Left kidney (tissue), 2 donors: ENCODE data around the gene SPOCK1. TPM values are rescaled to one million over a fixed set of nuclear protein-coding genes. Genes with fewer than 3 reads are reported as not detected.
"Not testable (repeated sequence)": the region's sequence is repeated elsewhere in the genome, so short reads cannot be mapped to it uniquely, and the experiment has no call there.

Experiments used
- DNase-seq: peaks from one replicate; pipeline ENCODE4 v3.0.0-alpha.2; 2013
- polyA plus RNA-seq: library from polyadenylated mRNA; unstranded; fragments of 120-200 nt; gene quantifications from one replicate; pipeline ENCODE4 v1.2.1, GENCODE V29; 2013; ENCODE audit not compliant: insufficient read length

The SPOCK1 gene
- polyA plus RNA-seq, 1 donor: 7.9 TPM

DNA sequence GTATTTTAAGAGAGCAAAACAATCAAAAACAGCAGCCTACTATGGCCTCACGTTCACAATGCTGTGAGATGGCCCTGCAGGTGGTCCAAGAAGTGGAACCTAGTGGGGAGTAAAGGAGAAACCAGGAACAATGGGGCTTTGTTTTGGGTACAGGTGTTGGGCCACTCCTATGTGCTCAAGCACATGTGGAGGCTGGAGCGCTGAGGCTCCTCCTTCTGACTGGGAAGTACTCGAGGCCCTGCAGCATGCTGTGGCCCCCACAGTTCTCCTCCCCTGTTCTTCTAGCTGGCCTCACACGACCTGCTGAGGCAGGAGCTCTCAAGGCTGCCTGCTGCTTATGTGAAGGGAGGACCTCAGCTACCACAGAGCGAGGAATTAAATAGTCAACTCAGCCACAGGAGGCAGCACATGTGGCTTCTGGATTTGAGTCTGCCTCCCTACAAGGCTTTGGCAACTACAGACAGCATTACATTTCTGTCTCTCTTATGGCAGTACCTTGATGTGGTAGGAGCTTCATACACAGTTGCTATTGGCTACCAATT, 482.3 kb downstream of the SPOCK1 start:
- no peak for DNase-seq

DNA sequence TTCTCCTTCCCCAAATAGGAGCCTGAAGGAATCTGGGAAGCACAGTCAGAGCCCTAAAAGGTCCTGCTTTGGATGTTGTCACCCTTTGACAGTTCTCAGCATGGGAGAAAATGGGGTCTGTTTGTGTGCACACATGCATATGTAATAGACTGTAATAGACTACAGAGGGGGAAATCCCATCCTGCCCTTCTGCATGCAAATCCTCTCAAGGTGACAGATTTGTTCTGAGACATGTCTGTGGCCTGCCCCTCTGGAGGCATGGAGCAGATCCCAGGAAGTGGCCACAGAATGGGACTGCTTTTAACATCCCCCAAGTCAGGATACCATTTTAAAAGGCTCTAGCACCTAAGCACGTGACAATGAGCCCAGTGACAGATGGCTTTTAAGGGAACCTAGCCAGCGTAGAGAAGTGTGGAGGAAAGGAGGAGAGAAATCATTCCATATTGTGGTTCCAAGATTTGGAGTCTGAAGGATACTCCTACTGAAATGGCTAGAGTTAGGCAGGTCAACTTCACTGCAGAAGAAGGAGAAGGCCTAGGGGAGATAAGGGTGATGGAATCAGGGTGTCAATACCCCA, 483.5 kb downstream of the SPOCK1 start:
- DNase-seq: no peak

DNA sequence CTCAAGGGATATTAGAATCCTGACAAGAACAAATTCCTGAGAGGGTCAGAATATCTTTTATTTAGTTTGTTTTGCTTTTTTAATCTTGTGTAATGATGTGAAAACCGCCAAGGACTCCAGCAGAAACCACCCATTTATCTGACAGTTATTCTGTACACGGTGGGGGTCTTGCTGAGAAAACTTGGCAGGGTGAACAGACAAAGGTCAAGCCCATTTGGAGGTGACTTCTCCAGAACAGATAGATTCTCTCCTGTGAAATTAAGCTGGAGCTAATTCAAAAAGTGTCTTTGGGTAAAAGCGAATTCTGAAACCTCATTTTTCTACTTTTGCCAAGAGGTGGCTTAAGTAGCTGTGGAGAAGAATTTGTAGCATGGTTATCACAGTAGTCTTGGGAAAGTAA, 484.4 kb downstream of the SPOCK1 start:
- DNase-seq: no peak

DNA sequence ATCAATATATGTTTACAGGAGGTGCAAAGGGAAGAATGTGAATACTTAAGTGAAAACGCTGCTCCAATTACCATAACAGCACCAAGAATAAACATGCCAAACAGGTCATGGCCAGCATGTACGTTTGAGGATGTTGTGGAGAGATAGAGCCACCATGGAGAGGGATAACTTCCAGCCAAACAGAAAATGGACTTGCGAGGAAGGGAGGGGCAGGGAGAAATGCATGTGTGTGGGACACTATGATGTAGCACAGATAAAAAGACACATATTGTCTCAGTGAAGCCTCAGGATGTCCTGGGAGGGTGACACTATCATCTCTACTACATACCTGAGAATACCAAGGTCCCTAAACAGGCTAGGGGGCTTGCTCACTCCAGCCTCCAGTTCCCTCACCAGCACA, 488.9 kb downstream of the SPOCK1 start:
- DNase-seq: no peak

DNA sequence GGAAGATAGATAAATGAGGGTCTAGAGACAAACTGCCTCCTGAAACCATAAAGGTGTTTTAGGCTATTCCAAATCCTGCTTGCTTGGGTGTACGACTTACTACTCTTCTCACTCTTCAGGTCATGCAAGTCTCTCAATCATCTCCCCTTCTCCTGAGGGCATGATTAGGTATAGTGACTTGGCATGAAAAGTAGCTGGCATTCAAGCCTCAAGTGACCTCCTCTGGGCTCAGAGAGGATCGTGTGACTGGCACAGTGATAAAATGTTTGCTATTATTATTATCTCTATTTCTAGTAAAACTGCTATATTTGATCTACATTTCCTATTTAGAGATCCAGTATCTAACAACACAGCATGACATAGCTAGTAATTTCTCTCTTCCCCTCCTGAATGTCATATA, 494.8 kb downstream of the SPOCK1 start:
- no peak for DNase-seq

DNA sequence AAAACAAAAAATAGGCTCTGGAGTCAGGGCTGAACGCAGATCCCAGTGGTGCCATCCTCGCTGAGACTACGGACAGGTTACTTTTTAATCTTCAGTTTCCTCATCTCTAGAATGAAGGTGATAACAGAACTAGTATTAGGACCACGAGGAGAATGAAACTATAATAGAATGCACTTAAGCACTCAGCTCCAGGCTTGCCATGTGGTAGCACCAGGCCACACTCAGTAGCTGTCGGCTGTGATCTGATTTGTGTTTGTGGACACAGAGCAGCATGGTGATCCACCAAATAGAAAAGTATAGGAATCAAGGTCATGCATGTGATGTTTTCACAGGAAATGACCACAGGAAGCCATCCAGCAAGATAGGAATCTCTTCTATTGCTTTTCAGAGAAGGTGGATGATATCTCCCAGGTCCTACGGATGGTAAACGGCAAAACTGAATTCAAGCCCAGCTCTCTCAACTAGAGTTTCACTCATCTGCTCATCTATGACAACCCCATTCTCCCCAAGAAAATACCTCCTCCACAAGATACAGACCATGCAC, 498.0 kb downstream of the SPOCK1 start:
- DNase-seq: no peak

DNA sequence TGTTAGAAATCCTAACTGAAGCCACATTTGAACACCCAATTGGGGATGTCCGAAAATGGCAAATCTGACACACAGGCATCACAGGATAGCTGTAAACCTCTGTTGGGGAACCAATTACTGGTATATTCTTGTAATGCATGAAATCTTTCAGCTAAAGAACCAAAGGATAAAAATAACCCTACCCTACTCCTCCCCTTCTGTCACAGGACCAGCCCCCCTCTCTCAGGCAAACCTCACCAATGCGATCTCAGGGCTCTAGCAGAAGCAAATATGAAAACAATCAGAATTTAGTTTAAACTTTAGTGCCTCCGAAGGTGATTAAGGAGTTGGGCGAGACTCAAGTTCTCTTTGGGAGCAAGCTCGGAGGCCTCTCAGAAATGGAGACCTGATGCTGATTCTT, 499.3 kb downstream of the SPOCK1 start:
- DNase-seq: no peak

DNA sequence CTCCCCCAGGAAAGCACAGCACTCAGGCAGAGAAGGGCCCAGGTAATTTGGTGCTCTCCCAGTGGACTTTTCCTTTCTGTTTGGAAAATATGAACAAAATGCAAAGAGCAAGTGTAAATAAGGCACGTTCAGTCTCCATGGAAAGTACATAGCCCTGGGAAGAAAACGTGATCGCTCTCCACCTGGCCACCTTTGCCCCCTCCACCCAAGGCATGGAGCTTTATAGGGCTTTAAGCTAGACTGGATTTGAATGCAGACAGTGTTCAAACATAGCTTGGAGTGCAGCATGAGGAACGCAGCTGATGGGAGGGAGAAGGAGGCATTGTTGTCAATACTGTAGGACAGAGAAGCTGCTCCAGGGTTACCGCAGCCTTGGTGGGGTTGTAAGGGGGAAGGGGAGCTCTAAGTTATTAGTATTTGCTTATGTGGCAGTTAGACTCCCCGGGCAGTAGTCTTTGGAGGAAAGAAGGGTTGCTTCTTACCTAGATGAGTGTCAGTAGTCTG, 500.2 kb downstream of the SPOCK1 start:
- DNase-seq: no peak

DNA sequence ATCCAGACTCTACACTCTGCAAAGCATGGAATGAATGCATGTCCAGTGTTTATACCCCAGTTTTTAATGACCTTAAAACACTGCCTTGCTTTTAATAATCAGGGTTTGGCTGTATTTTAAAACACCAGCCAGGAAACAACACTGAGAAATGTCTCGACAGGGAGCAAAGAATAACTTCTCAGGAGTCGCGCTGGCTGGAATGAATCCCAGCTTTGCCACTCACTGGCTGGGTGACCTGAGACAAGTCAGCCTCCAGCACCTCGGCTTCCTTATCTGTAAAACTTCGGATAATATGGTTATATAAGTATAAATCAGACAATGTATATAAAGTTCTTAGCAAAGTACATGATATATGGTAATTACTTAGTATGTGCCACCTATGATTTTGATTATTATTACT, 505.0 kb downstream of the SPOCK1 start:
- DNase-seq: no peak

DNA sequence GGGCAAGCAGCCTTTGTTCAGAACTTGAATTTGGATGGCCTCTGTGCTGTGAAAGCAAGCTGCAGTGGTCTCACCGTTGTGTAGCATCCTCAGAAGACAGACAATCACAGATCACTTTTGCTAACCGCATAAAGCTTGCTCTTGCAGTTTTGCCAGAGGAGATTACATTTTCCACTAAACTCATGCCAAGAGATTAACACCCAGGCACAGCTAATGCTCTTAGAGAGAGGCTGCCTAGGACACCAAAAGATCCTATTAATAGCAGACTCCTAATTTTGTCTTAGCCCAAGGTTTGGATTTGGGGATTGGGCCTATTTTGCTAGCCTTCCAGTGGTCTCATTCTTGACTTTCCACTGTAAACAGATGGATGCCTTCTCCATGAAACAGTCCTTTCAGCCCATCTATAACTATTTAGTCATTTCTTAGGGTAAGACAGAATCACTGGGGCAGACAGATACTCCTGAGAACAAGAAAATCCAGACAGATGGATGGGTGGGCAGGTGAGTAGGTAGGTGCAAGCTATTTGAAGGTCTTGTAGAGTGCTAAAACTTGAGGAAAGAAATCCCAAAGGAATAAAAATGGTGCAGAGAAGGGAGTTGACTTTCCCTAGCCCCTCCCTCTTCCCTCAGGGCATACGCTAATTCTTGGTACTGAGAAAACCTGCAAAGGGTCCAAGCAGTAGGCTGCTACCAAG, 506.2 kb downstream of the SPOCK1 start:
- no peak for DNase-seq

DNA sequence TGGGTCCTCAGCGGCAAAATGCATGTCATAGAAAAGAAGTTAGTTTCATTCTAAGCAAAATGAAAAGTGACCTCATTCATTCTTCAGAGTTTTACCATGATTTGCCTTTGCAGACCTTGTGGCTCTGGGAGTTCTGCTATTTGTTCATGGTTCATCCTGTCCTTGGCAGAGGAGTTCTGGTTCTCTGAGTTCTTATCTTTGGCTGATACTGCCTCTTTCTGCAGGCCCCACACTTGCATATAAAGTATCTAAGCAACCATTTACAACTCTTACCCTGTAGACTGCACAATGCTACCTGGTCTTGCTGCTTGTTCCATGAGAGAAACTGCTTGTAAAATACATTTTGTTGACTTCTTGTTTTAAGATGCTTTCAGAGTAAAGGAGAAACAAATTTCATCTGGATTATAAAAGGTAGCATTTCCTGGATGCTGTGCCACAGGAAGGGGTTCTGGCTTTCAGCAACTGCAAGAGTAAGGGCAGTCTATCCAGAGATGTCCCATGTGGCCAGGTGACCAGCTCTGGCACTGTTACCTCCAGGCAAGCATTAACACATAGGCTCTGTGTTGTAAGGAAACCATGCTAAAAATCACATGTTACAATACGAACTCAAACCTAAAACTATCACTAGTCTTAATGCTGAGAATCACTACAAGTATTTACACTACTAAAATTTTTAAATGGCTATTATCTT, 513.2 kb downstream of the SPOCK1 start:
- no peak for DNase-seq

DNA sequence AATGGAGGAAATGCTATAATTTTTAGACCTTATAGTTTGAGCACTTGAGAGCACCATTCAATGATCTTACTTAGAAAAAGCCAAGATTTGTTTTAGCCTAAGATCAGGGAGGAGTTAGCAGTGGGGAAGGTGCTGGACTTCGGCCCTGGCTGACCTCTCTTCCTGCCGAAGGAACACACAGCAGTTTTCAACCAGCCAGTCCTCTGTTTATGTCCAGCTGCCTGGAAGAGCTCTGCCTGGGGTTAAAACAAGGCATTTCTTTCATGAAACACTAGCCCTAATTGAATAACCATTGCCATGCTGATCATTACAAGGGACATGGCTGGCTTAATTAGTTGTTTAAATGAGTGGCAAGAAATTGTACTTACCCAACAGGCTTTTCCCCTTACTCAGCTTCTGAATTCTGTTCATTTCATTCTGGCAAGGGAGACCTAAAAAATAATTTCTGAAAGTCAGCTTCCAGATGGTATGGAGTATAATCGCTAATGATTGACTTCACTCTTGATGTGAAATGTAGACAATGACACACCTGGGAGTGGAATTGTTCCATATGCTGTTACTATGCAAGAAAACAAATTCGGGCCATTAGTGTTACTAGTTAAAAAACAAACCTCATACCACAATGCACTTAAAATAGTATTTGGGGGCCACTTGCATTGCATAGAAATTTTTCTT, 514.2 kb downstream of the SPOCK1 start:
- no peak for DNase-seq

DNA sequence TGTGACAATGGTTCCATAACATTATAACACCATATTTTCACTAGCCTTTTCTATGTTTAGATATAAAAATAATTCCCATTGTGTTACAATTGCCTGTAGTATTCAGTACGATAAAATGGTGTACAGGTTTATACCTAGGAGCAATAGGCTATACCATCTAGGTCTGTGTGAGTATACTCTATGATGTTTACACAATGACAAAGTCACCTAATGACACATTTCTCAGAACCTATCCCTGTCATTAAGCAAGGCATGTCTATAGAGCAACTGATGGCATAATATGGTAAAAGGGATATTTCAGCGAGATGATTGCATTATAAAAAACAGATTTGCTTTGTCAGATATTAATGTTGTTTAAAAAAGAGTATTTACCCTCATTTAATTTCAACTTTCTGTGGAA, 517.2 kb downstream of the SPOCK1 start:
- DNase-seq: no peak

DNA sequence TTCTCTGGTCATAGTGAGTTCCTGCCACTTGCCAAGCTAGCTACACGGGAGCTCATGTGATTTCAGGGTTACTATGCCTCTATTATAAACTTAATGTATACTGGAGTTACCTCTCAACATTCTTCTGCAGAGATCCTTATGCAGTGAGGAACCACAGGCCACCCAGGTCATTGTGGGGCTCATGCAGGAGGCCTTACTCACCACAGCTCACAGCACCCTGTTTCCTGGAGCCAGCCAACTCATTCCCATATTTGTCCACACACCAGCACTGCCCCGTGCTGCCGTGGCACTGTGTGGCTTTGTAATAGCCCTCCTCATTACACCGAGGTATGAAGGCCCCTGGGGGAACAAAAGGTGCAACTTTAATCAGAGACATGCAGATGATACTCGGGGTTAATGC, 520.0 kb downstream of the SPOCK1 start:
- no peak for DNase-seq

DNA sequence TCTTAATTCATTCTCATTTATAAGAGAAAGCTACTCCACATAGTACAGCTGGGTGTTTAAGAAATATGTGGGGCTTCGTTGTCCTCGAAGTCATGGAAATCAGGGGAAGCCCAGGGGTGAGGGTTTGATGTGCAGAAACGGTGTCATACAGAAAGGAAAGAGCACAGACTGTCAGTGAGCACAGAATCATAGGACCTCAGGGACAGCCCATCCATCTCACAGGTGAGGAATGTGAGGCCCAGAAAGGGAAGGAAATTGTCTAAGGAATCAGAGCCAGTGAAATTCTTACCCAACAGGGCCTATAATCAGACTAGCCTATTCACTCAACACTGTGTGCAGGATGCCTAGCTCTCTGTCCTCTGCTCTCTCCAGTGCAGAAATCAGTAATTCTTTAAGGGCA, 535.6 kb downstream of the SPOCK1 start:
- no peak for DNase-seq

DNA sequence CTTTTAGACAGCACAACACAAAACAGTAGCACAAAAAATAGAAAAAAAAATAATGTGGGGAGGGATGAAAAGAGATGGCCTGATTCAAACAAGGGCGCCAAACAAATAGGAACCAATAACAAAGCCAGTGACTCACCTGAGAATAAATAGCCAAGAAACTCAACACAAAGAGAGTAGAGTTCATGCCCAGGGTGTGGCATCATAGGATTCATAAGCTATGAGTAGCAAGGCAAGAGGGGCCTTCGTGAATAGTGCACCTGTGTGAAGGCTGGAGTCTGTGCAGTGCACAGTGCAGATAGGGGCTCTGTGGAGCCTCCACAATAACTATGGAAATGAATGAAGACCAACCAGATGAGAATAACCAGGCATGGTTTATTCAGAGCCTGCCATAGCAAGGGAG, 541.7 kb downstream of the SPOCK1 start:
- DNase-seq: no peak

DNA sequence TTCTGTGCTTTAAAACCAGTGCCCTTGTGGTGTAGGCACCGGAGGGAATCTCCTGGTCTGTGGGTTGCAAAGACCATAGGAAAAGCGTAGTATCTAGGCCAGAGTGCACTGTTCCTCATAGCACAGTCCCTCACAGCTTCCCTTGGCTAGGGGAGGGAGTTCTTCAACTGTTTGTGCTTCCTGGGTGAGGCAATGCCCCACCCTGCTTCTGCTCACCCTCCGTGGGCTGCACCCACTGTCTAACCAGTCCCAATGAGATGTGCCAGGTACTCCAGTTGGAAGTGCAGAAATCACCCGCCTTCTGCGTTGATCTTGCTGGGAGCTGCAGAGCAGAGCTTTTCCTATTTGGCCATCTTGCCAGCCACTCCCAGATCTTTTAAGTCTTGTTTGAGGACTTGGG, 545.0 kb downstream of the SPOCK1 start:
- not testable (repeated sequence) for DNase-seq

DNA sequence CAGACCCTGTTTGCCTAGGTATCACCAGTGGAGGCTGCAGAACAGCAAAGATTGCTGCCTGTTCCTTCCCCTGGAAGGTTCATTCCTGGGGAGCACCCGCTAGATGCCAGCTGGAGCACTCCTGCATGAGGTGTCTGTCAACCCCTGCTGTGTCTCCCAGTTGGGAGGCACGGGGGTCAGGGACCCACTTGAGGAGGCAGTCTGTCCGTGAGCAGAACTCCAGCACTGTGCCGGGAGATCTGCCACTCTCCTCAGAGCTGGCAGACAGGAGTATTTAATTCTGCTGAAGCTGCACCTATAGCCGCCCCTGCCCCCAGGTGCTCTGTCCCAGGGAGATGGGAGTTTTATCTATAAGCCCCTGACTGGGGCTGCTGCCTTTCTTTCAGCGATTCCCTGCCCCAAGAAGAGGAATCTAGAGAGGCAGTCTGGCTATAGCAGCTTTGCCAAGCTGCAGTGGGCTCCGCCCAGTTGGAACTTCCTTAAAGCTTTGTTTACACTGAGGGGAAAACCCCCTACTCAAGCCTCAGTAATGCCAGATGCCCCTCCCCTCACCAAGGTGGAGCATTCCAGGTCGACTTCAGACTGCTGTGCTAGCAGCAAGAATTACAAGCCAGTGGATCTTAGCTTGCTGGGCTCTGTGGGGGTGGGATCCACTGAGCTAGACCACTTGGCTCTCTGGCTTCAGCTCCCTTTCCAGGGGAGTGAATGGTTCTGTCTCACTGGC, 545.6 kb downstream of the SPOCK1 start:
- DNase-seq: not testable (repeated sequence)

DNA sequence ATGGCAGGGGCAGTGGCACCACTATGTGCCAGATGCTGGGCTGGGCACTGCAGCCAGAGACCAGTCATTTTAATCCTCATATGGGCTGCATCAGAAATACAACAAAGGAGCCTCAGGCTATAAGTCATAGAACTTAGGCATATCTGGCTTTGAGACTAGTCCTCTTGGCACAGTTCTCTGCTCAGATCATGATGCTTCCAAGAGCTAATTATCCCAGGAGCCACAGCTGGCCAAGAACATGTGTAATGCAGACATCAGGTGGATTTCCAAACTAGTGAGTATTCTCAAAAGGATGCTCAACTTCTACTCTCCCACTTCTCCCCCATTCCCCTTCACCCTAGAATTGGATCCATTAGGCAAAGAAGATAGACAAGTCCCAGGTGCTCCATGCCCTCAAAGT, 571.6 kb downstream of the SPOCK1 start:
- DNase-seq: no peak

DNA sequence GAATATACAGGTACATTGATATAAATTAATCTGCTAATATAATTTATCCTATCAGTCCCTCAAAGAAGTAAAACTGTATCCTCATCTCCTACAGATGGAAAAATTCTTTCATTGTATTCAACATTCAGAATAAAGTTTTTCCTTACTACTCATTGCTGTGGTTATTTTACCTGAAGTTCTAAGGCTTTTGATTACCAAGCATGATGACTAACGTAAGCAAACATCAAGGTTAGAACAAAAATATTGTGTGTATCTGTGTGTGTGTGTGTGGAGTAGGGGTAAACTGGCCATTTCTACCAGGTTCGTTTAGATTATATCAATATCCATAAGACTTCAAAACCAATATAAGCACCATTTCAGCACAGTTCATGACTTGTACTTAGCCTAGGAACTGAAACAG, 573.1 kb downstream of the SPOCK1 start:
- DNase-seq: no peak
